ENCODE results near the gene SUMF1. TPM values are rescaled to one million over a fixed set of nuclear protein-coding genes. Genes with fewer than 3 reads are reported as not detected.

The SUMF1 gene
- total RNA-seq, 2 donors from 2014 or later, result 18.4 to 18.6 TPM

DNA sequence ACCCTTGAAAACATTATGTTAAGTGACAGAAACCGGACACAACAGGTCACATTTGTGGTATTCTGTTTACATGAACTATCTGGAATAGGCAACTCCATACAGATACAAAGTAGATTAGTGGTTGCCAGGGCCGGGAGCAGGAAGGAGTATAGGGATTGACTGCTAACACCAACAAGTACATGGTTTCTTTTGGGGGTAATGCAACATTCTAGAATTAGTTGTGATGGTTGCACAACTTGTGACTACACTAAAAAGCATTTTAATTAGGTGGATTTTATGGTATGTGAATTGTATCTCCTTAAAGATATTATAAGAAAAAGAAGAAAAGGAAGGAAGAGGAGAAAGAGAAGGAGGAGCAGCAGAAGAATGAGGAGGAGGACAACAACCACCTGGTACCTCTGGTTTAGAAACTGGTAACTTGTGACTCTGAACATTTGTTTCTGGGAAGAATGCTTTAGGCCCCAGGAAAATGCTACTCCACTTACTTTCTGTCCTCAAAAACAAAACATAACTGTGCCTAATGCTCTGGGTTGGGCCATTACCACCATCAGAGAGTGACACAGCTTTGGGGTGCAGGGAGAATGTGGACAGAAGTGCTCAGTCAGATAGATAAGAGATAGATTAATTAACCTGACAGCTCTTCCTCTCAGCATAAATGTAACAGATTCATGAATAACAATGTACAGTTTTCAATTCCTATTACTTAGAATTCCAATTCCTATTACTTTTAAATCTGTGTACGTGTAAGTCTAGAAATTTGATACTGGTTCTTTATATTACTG, 143.6 kb downstream of the SUMF1 start:
- no peak overlapping the region for H3K4me3 ChIP-seq (ENCODE audit: low read length)
- Mint-ChIP-seq H3K36me3 (ENCODE audit: low read depth) (peaks cover 9% of the 10 kb centered on the region), H3K4me3 (no peak overlapping the region), H3K27ac (no peak overlapping the region), H3K27me3 (ENCODE audit: insufficient read depth) (no peaks in the 10 kb centered on the region), H3K4me1 (peaks cover 3% of the 10 kb centered on the region), H3K9me3 (peaks cover 24% of the 10 kb centered on the region)
- 92 to 100% methylated on average over 1 to 3 of the region's 3 CpGs for WGBS, 2 experiments (ENCODE audit: insufficient coverage in 1 of 2, insufficient read length in 1 of 2)
- H3K36me3 ChIP-seq (ENCODE audit: control insufficient read depth, insufficient read depth, low read length), result no peaks in the 10 kb centered on the region
- DNase-seq, result no peak
- no peaks in the 10 kb centered on the region for H3K4me1 ChIP-seq (ENCODE audit: control insufficient read depth, insufficient read depth, low read length)
- no peaks in the 10 kb centered on the region for H3K27me3 ChIP-seq (ENCODE audit: control insufficient read depth, insufficient read depth, low read length, poor library complexity, severe bottlenecking)
- TF ChIP-seq, protein P1, sequence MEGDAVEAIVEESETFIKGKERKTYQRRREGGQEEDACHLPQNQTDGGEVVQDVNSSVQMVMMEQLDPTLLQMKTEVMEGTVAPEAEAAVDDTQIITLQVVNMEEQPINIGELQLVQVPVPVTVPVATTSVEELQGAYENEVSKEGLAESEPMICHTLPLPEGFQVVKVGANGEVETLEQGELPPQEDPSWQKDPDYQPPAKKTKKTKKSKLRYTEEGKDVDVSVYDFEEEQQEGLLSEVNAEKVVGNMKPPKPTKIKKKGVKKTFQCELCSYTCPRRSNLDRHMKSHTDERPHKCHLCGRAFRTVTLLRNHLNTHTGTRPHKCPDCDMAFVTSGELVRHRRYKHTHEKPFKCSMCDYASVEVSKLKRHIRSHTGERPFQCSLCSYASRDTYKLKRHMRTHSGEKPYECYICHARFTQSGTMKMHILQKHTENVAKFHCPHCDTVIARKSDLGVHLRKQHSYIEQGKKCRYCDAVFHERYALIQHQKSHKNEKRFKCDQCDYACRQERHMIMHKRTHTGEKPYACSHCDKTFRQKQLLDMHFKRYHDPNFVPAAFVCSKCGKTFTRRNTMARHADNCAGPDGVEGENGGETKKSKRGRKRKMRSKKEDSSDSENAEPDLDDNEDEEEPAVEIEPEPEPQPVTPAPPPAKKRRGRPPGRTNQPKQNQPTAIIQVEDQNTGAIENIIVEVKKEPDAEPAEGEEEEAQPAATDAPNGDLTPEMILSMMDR (conservative IDR thresholded peaks at IDR 0.05), result no peak
- no peak overlapping the region for H3K27ac ChIP-seq (ENCODE audit: low read depth, low read length)
- H3K9ac ChIP-seq (ENCODE audit: extremely low read depth, low read length, poor library complexity, severe bottlenecking), result no peak overlapping the region
- H3K9me3 ChIP-seq (ENCODE audit: control insufficient read depth, low read length), result peaks cover 22% of the 10 kb centered on the region

DNA sequence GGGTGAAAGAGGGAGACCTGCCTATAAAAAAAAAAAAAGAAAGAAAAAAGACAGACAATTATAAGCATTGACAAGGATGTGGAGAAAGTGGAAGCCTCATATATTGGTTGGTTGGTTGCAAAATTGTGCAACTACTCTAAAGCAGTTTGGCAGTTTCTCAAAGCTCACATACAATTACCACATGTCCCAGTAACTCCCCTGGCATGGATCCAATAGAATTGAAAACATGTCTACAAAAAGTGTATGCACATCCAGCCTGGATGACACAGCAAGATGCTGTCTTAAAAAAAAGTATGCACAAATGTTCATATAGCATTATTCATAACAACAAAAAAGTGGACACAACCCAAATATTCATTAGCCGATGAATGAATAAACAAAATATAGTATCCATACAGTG, 144.4 kb downstream of the SUMF1 start:
- TF ChIP-seq, protein P1 (conservative IDR thresholded peaks at IDR 0.05), result no peak
- Mint-ChIP-seq H3K4me3 (no peak overlapping the region), H3K36me3 (ENCODE audit: low read depth) (peaks cover 7% of the 10 kb centered on the region), H3K9me3 (peaks cover 18% of the 10 kb centered on the region), H3K27ac (no peak overlapping the region), H3K27me3 (ENCODE audit: insufficient read depth) (no peaks in the 10 kb centered on the region), H3K4me1 (peaks cover 3% of the 10 kb centered on the region)
- Histone ChIP-seq H3K9me3 (ENCODE audit: control insufficient read depth, low read length) (peaks cover 15% of the 10 kb centered on the region), H3K4me3 (ENCODE audit: low read length) (no peak overlapping the region), H3K36me3 (ENCODE audit: control insufficient read depth, insufficient read depth, low read length) (no peaks in the 10 kb centered on the region), H3K27ac (ENCODE audit: low read depth, low read length) (no peak overlapping the region), H3K9ac (ENCODE audit: extremely low read depth, low read length, poor library complexity, severe bottlenecking) (no peak overlapping the region), H3K4me1 (ENCODE audit: control insufficient read depth, insufficient read depth, low read length) (no peaks in the 10 kb centered on the region), H3K27me3 (ENCODE audit: control insufficient read depth, insufficient read depth, low read length, poor library complexity, severe bottlenecking) (no peaks in the 10 kb centered on the region)
- no peak for DNase-seq
- 90% methylated on average over 1 of the region's 1 CpG; no CpG with 5 or more reads in 1 of the 2 experiments for WGBS, 2 experiments (ENCODE audit: insufficient coverage in 1 of 2, insufficient read length in 1 of 2)

DNA sequence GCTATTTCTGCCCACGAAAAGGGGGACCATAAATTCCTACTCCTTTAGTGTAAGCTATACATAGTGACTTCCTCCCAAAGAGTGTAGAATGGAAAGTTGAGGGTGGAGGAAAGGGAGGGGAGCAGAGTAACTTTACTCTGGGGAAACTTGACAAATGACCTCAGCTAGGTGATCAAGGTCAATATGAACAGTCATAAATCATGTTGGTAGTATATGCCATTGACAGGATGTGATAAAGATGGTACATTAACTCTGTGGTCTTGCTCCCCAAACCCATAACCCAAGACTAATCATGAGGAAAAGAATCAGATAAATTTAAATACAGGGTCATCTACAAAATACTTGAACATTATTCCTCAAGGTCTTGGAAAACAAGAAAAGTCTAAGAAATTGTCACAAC, 145.3 kb downstream of the SUMF1 start:
- no peak overlapping the region for H3K27ac Mint-ChIP-seq
- no peak overlapping the region for H3K4me3 Mint-ChIP-seq
- no peaks in the 10 kb centered on the region for H3K27me3 Mint-ChIP-seq (ENCODE audit: insufficient read depth)
- H3K36me3 Mint-ChIP-seq (ENCODE audit: low read depth), result peaks cover 9% of the 10 kb centered on the region
- no peak overlapping the region for H3K9ac ChIP-seq (ENCODE audit: extremely low read depth, low read length, poor library complexity, severe bottlenecking)
- H3K27ac ChIP-seq (ENCODE audit: low read depth, low read length), result no peak overlapping the region
- WGBS, 2 experiments (ENCODE audit: insufficient coverage in 1 of 2, insufficient read length in 1 of 2), result 100% methylated on average over 1 of the region's 1 CpG
- DNase-seq, result no peak
- H3K4me3 ChIP-seq (ENCODE audit: low read length), result no peak overlapping the region
- H3K4me1 ChIP-seq (ENCODE audit: control insufficient read depth, insufficient read depth, low read length), result no peaks in the 10 kb centered on the region
- TF ChIP-seq, protein P1 (conservative IDR thresholded peaks at IDR 0.05), result no peak
- peaks cover 3% of the 10 kb centered on the region for H3K4me1 Mint-ChIP-seq
- no peaks in the 10 kb centered on the region for H3K27me3 ChIP-seq (ENCODE audit: control insufficient read depth, insufficient read depth, low read length, poor library complexity, severe bottlenecking)
- peaks cover 11% of the 10 kb centered on the region for H3K9me3 Mint-ChIP-seq
- H3K9me3 ChIP-seq (ENCODE audit: control insufficient read depth, low read length), result peaks cover 7% of the 10 kb centered on the region
- no peaks in the 10 kb centered on the region for H3K36me3 ChIP-seq (ENCODE audit: control insufficient read depth, insufficient read depth, low read length)

Data from endodermal cell (in vitro differentiated cells).